IMR-90 (cell line): Measurements from ENCODE around the gene ENOX1. TPM values are rescaled to one million over a fixed set of nuclear protein-coding genes. Genes with fewer than 3 reads are reported as not detected.

Source experiments
- ATAC-seq: fragments of 200-7000 bp; cut with Tn5 transposase; 2 replicates; pipeline ENCODE4 v1.9.1; 2020; ENCODE audit warnings: low read depth, mild to moderate bottlenecking, moderate library complexity
- BruUV-seq: library from RNA; stranded (reverse); fragments of 400-500 nt; replicated peaks from 2 replicates; lab custom pipeline; 2021; lab: Mats Ljungman, UMichigan
- CTCF ChIA-PET: fragments of 300-600 bp; formaldehyde crosslinking; extraction: SDS; loops from one replicate; lab custom pipeline; 2021; ENCODE audit warnings: antibody characterized with exemption; lab: Yijun Ruan, JAX
- POLR2A ChIA-PET: fragments of 300-600 bp; sonication (Branson Sonifier 250); formaldehyde crosslinking; loops from one replicate; lab custom pipeline; 2022; ENCODE audit warnings: antibody characterized with exemption; ENCODE audit not compliant: unreplicated experiment; lab: Charles Lee
- DNase-seq: peaks from one replicate; pipeline ENCODE4 v3.0.0; 2013
- H2AFZ ChIP-seq: replicated peaks from 2 replicates; pipeline ENCODE3; 2013; ENCODE audit warnings: low read length, mild to moderate bottlenecking; ENCODE audit not compliant: poor library complexity
- H2AK5ac ChIP-seq: 2 replicates; pipeline ENCODE4 v1.6.1; 2013; ENCODE audit warnings: low read depth, low read length, inconsistent platforms
- H2AK9ac ChIP-seq: replicated peaks from 2 replicates; pipeline ENCODE3; 2013; ENCODE audit warnings: mild to moderate bottlenecking, low read depth, low read length, moderate library complexity; ENCODE audit not compliant: poor library complexity
- H2BK120ac ChIP-seq: 2 replicates; pipeline ENCODE4 v1.6.1; 2013; ENCODE audit warnings: low read depth, low read length, inconsistent platforms
- H2BK15ac ChIP-seq: 3 replicates; pipeline ENCODE4 v1.6.1; 2013; ENCODE audit warnings: low read depth, low read length, inconsistent platforms
- H2BK20ac ChIP-seq: 2 replicates; pipeline ENCODE4 v1.6.1; 2013; ENCODE audit warnings: low read depth, mild to moderate bottlenecking, inconsistent platforms, low read length, moderate library complexity
- H2BK5ac ChIP-seq: 2 replicates; pipeline ENCODE4 v1.6.1; 2013; ENCODE audit warnings: mild to moderate bottlenecking, low read depth, low read length, inconsistent platforms; ENCODE audit not compliant: poor library complexity, severe bottlenecking
- H3K14ac ChIP-seq: replicated peaks from 2 replicates; pipeline ENCODE4 v1.6.1; 2013; ENCODE audit warnings: low read depth, low read length, inconsistent platforms
- H3K18ac ChIP-seq: 2 replicates; pipeline ENCODE4 v1.6.1; 2013; ENCODE audit warnings: low read depth, low read length, control low read depth
- H3K23ac ChIP-seq: 2 replicates; pipeline ENCODE4 v1.6.1; 2013; ENCODE audit warnings: low read depth, low read length, inconsistent platforms
- H3K27ac ChIP-seq: 2 replicates; pipeline ENCODE4 v1.5.1; 2013; ENCODE audit warnings: mild to moderate bottlenecking, control low read depth, low read length; ENCODE audit not compliant: insufficient read depth
- H3K27me3 ChIP-seq: 2 replicates; pipeline ENCODE4 v1.6.1; 2013; ENCODE audit warnings: low read length; ENCODE audit not compliant: control insufficient read depth, insufficient read depth
- H3K36me3 ChIP-seq: 2 replicates; pipeline ENCODE4 v1.6.1; 2013; ENCODE audit warnings: low read length, mixed read lengths; ENCODE audit not compliant: control insufficient read depth, insufficient read depth
- H3K4ac ChIP-seq: 2 replicates; pipeline ENCODE4 v1.6.1; 2013; ENCODE audit warnings: low read depth, low read length, inconsistent platforms
- H3K4me1 ChIP-seq: 2 replicates; pipeline ENCODE4 v1.6.1; 2013; ENCODE audit warnings: low read length, mixed read lengths; ENCODE audit not compliant: control insufficient read depth, insufficient read depth
- H3K4me2 ChIP-seq: 2 replicates; pipeline ENCODE4 v1.6.1; 2013; ENCODE audit warnings: low read depth, mild to moderate bottlenecking, control low read depth, low read length, moderate library complexity
- H3K4me3 ChIP-seq: 2 replicates; pipeline ENCODE4 v1.5.1; 2013; ENCODE audit warnings: low read depth, mild to moderate bottlenecking, control low read depth, low read length, moderate library complexity; ENCODE audit not compliant: insufficient read depth
- H3K56ac ChIP-seq: 2 replicates; pipeline ENCODE4 v1.6.1; 2013; ENCODE audit warnings: low read length, inconsistent platforms; ENCODE audit not compliant: insufficient read depth; ENCODE audit errors: extremely low read depth
- H3K79me1 ChIP-seq, 2 experiments: 2 replicates each; pipeline ENCODE4 v1.6.1; 2013; ENCODE audit warnings: low read length in 2 of 2, inconsistent platforms in 1 of 2, low read depth in 1 of 2
- H3K9ac ChIP-seq: 2 replicates; pipeline ENCODE4 v1.6.1; 2013; ENCODE audit warnings: low read depth, low read length, control low read depth
- H3K9me1 ChIP-seq: 2 replicates; pipeline ENCODE4 v1.6.1; 2013; ENCODE audit warnings: low read length, inconsistent platforms; ENCODE audit not compliant: insufficient read depth
- H3K9me3 ChIP-seq: 2 replicates; pipeline ENCODE4 v1.6.1; 2013; ENCODE audit warnings: low read length; ENCODE audit not compliant: control insufficient read depth, insufficient read depth
- H4K20me1 ChIP-seq: 2 replicates; pipeline ENCODE4 v1.6.1; 2013; ENCODE audit warnings: low read length, inconsistent platforms; ENCODE audit not compliant: insufficient read depth
- H4K5ac ChIP-seq: 2 replicates; pipeline ENCODE4 v1.6.1; 2013; ENCODE audit warnings: mild to moderate bottlenecking, low read depth, low read length, control low read depth
- H4K8ac ChIP-seq, 2 experiments: 2 replicates each; pipeline ENCODE4 v1.6.1; 2013; ENCODE audit warnings: low read depth in 2 of 2, low read length in 2 of 2, control low read depth in 1 of 2, inconsistent platforms in 1 of 2
- H4K91ac ChIP-seq: 2 replicates; pipeline ENCODE4 v1.6.1; 2013; ENCODE audit warnings: low read depth, low read length, inconsistent platforms; ENCODE audit not compliant: insufficient read depth
- FOS ChIP-seq: fragments of 150-350 bp; IDR thresholded peaks from 2 replicates; pipeline ENCODE4 v1.6.1; 2016; ENCODE audit warnings: low read depth, low read length
- NFE2L2 ChIP-seq: fragments of 150-350 bp; IDR thresholded peaks from 2 replicates; pipeline ENCODE4 v1.6.1; 2016; ENCODE audit warnings: low read depth, mild to moderate bottlenecking, low read length
- RAD21 ChIP-seq: IDR thresholded peaks from 2 replicates; pipeline ENCODE4 v1.6.1; 2012; ENCODE audit warnings: low read length, improper control_type of control experiment
- WGBS, 2 experiments: methylation state at CpG; one replicate each; pipeline versions ENCODE4 v1.1.5 to v1.1.7; 2013; ENCODE audit warnings: missing lambda C conversion rate in 2 of 2; ENCODE audit not compliant: insufficient read length in 1 of 2; ENCODE audit errors: extremely low coverage in 2 of 2; 5-methylcytosine and 5-hydroxymethylcytosine counted together
- dilution Hi-C: fragments of 300-500 bp; cut with HindIII; formaldehyde crosslinking; loops from one replicate; pipeline ENCODE4 v1.14.3; 2018; ENCODE audit warnings: low sequenced_read_pairs; ENCODE audit not compliant: unreplicated experiment
- in situ Hi-C: fragments of 300-500 bp; cut with MboI; formaldehyde crosslinking; loops from 3 replicates; pipeline ENCODE4 v1.14.3; 2019; ENCODE audit warnings: low sequenced_read_pairs, inconsistent platforms, mixed read lengths
- intact Hi-C: fragments of 100-400 bp; cut with micrococcal nuclease; formaldehyde crosslinking; loops from 2 replicates; pipeline ENCODE4 v1.10.0; 2022
- polyA plus RNA-seq, 3 experiments: library from polyadenylated mRNA; depleted of rRNA; stranded (reverse); fragments of >200 nt; gene quantifications; 2 replicates each; pipeline ENCODE4 v1.2.3, GENCODE V29; 2012; ENCODE audit warnings: low replicate concordance in 1 of 3
- total RNA-seq: library from RNA; depleted of rRNA; stranded (reverse); fragments of >200 nt; gene quantifications from 2 replicates; pipeline ENCODE4 v1.2.3, GENCODE V29; 2012
- TF ChIP-seq, protein P1 (sequence below): fragments of 150-350 bp; IDR thresholded peaks from 2 replicates; pipeline ENCODE4 v1.6.1; 2016; ENCODE audit warnings: low read depth, mild to moderate bottlenecking, low read length, moderate library complexity, borderline replicate concordance
- TF ChIP-seq, protein P2 (sequence below): conservative IDR thresholded peaks from 2 replicates; pipeline ENCODE4 v1.5.1; 2012; ENCODE audit warnings: mild to moderate bottlenecking, low read depth, low read length, improper control_type of control experiment

Gene ENOX1
- total and polyA plus RNA-seq, 2 of the 4 experiments (the other 2 are of a cell fraction), result 0.99 to 1.3 TPM

DNA sequence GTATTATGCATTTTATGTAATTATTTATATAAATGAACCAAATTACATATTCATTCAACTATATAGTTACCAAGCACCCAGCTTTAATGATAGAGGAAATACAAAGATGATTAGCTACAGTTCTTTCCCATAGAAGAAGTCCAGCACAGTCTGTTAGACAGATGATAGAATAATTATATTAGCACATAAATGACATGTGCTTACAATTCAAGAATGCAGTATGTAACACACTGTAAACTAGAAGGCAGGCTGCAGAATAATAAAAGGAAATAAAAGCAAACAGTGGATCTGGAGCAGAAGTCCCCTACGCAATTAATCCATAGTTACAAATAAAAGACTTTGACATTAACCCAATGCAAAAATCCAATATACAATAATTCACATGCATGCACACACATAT lies 384.4 kb downstream of the ENOX1 start:
- no peaks in the 10 kb centered on the region for H3K79me1 ChIP-seq
- no peak overlapping the region for H3K23ac ChIP-seq
- CTCF ChIA-PET, result interaction anchor here (0.7 kb wide), 1 partner anchor 42 kb away, joined by 3 read pairs; no protein-coding TSS in a partner anchor
- H3K4me1 ChIP-seq, result no peaks in the 10 kb centered on the region
- H3K27me3 ChIP-seq, result peaks cover 1% of the 10 kb centered on the region; the same call in 1 of the 2 replicates
- no CpG with 5 or more reads among the region's 1 CpG for WGBS, 2 experiments
- dilution Hi-C loops (no loop called here), intact Hi-C loops (no loop called here), in situ Hi-C loops (no loop called here)
- no peak overlapping the region for H4K8ac ChIP-seq
- H3K4ac ChIP-seq, result no peak overlapping the region
- no peak overlapping the region for H3K4me3 ChIP-seq
- H2BK15ac ChIP-seq, result no peak overlapping the region
- no peak overlapping the region for H4K5ac ChIP-seq
- H2AFZ ChIP-seq, result no peak overlapping the region
- no peak overlapping the region for H4K91ac ChIP-seq
- POLR2A ChIA-PET, result no interaction called here
- H3K14ac ChIP-seq, result no peak overlapping the region
- TF ChIP-seq RAD21 (no peak), FOS (no peak), NFE2L2 (no peak)
- TF ChIP-seq, protein P1, sequence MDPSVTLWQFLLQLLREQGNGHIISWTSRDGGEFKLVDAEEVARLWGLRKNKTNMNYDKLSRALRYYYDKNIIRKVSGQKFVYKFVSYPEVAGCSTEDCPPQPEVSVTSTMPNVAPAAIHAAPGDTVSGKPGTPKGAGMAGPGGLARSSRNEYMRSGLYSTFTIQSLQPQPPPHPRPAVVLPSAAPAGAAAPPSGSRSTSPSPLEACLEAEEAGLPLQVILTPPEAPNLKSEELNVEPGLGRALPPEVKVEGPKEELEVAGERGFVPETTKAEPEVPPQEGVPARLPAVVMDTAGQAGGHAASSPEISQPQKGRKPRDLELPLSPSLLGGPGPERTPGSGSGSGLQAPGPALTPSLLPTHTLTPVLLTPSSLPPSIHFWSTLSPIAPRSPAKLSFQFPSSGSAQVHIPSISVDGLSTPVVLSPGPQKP, result no peak
- TF ChIP-seq, protein P2, sequence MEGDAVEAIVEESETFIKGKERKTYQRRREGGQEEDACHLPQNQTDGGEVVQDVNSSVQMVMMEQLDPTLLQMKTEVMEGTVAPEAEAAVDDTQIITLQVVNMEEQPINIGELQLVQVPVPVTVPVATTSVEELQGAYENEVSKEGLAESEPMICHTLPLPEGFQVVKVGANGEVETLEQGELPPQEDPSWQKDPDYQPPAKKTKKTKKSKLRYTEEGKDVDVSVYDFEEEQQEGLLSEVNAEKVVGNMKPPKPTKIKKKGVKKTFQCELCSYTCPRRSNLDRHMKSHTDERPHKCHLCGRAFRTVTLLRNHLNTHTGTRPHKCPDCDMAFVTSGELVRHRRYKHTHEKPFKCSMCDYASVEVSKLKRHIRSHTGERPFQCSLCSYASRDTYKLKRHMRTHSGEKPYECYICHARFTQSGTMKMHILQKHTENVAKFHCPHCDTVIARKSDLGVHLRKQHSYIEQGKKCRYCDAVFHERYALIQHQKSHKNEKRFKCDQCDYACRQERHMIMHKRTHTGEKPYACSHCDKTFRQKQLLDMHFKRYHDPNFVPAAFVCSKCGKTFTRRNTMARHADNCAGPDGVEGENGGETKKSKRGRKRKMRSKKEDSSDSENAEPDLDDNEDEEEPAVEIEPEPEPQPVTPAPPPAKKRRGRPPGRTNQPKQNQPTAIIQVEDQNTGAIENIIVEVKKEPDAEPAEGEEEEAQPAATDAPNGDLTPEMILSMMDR, result no peak
- no peak overlapping the region for H2BK120ac ChIP-seq
- H3K56ac ChIP-seq, result no peak overlapping the region
- no peak overlapping the region for H3K9ac ChIP-seq
- ATAC-seq, result no peak
- no peak overlapping the region for H3K27ac ChIP-seq
- no peaks in the 10 kb centered on the region for H3K9me1 ChIP-seq
- H2BK20ac ChIP-seq, result no peak overlapping the region
- H2AK9ac ChIP-seq, result no peak overlapping the region
- no peaks in the 10 kb centered on the region for H4K20me1 ChIP-seq
- H2BK5ac ChIP-seq, result no peak overlapping the region
- no peak overlapping the region for H2AK5ac ChIP-seq
- H3K4me2 ChIP-seq, result no peak overlapping the region
- H3K9me3 ChIP-seq, result no peaks in the 10 kb centered on the region
- H3K36me3 ChIP-seq, result no peaks in the 10 kb centered on the region
- no TSS peak for BruUV-seq
- DNase-seq, result no peak
- no peak overlapping the region for H3K18ac ChIP-seq
